Mesendoderm (in vitro differentiated cells): ENCODE results near the gene NRXN3. TPM values are rescaled to one million over a fixed set of nuclear protein-coding genes. Genes with fewer than 3 reads are reported as not detected.

Experiments
- DNase-seq: peaks from one replicate; pipeline ENCODE4 v3.0.0; 2013
- H2AK5ac ChIP-seq: 2 replicates; pipeline ENCODE4 v1.6.1; 2013; ENCODE audit warnings: low read length, inconsistent platforms
- H2BK120ac ChIP-seq: 2 replicates; pipeline ENCODE4 v1.6.1; 2013; ENCODE audit warnings: low read depth, mild to moderate bottlenecking, low read length, moderate library complexity, mixed read lengths
- H2BK15ac ChIP-seq: replicated peaks from 2 replicates; pipeline ENCODE4 v1.6.1; 2013; ENCODE audit warnings: low read depth, mild to moderate bottlenecking, moderate library complexity
- H2BK5ac ChIP-seq: 2 replicates; pipeline ENCODE4 v1.6.1; 2013; ENCODE audit warnings: low read length, inconsistent platforms
- H3K18ac ChIP-seq: 2 replicates; pipeline ENCODE4 v1.6.1; 2013; ENCODE audit warnings: mild to moderate bottlenecking, low read length, mixed read lengths
- H3K23ac ChIP-seq: one replicate; pipeline ENCODE4 v1.6.1; 2013; ENCODE audit warnings: low read length
- H3K27ac ChIP-seq: 2 replicates; pipeline ENCODE4 v1.5.1; 2013; ENCODE audit warnings: low read depth, mild to moderate bottlenecking, inconsistent platforms, low read length, moderate library complexity
- H3K27me3 ChIP-seq: 2 replicates; pipeline ENCODE4 v1.6.1; 2013; ENCODE audit warnings: low read length, control low read depth, mild to moderate bottlenecking, inconsistent platforms; ENCODE audit not compliant: insufficient read depth, poor library complexity
- H3K36me3 ChIP-seq: 2 replicates; pipeline ENCODE4 v1.6.1; 2013; ENCODE audit warnings: low read length, inconsistent platforms; ENCODE audit not compliant: control insufficient read depth, insufficient read depth
- H3K4ac ChIP-seq: one replicate; pipeline ENCODE4 v1.6.1; 2013; ENCODE audit warnings: low read depth, mild to moderate bottlenecking, low read length, moderate library complexity
- H3K4me1 ChIP-seq: 2 replicates; pipeline ENCODE4 v1.6.1; 2013; ENCODE audit warnings: low read depth, low read length, inconsistent platforms; ENCODE audit not compliant: control insufficient read depth
- H3K4me2 ChIP-seq: 2 replicates; pipeline ENCODE4 v1.6.1; 2013; ENCODE audit warnings: low read length
- H3K4me3 ChIP-seq: 2 replicates; pipeline ENCODE4 v1.5.1; 2013; ENCODE audit warnings: mild to moderate bottlenecking, low read length
- H3K56ac ChIP-seq: one replicate; pipeline ENCODE4 v1.6.1; 2013; ENCODE audit warnings: low read length
- H3K79me1 ChIP-seq: 2 replicates; pipeline ENCODE4 v1.6.1; 2013; ENCODE audit warnings: low read length, inconsistent platforms
- H3K79me2 ChIP-seq: 2 replicates; pipeline ENCODE4 v1.6.1; 2013; ENCODE audit warnings: mild to moderate bottlenecking, low read length; ENCODE audit not compliant: control insufficient read depth, insufficient read depth
- H3K9ac ChIP-seq: 2 replicates; pipeline ENCODE4 v1.6.1; 2013; ENCODE audit warnings: low read length, inconsistent platforms
- H4K5ac ChIP-seq: one replicate; pipeline ENCODE4 v1.6.1; 2013; ENCODE audit warnings: low read length
- H4K8ac ChIP-seq: one replicate; pipeline ENCODE4 v1.6.1; 2013; ENCODE audit warnings: low read depth, mild to moderate bottlenecking, control low read depth, low read length, moderate library complexity
- WGBS: extraction: QIAGEN DNeasy Blood & Tissue Kit; methylation state at CpG from one replicate; pipeline ENCODE4 v1.1.7; 2013; ENCODE audit warnings: low lambda C conversion rate, missing lambda C conversion rate; ENCODE audit not compliant: insufficient coverage; ENCODE audit errors: extremely low coverage; 5-methylcytosine and 5-hydroxymethylcytosine counted together
- polyA plus RNA-seq, 2 experiments: library from polyadenylated mRNA; stranded (reverse); fragments of 200-250 nt; gene quantifications; one replicate each; pipeline ENCODE4 v1.2.3, GENCODE V29; 2013

The NRXN3 gene
- polyA plus RNA-seq (2013, experiment 1 of 2), result 1.1 TPM
- 1.2 TPM for polyA plus RNA-seq (2013, experiment 2 of 2)

DNA sequence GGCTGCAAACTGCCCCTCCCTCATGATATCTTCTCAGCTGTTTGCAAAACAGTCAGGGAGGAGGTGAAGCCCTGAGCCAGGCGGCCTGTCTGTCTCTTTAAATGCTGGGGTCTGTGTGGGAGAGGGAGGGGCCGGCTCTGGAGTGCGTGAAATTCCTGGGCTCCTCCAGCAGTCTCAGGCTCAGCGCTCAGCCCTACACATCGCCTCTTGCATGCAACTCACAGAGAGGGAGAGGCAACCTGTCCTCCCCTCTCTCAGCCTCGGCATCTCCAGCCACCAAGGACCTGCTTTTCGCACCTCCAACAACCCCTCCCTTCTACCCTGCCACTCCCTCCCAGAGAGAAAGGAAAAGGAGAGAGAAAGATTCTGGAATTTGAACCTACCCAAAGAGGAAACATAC is at the start of gene NRXN3:
Gene NRXN3, plus strand, starts transcription at position 171 of the 400 bp plus-strand sequence. CDS start 72,721 bp downstream, outside the sequence.
- H3K36me3 ChIP-seq, result no peaks in the 10 kb centered on the region
- DNase-seq, result peak; percentile 92
- no peak within 1 kb of the TSS for H3K4me3 ChIP-seq
- no peak within 1 kb of the TSS for H4K5ac ChIP-seq
- no peak within 1 kb of the TSS for H4K8ac ChIP-seq
- no peaks in the 10 kb centered on the region for H3K79me2 ChIP-seq
- H2BK5ac ChIP-seq, result no peak within 1 kb of the TSS
- WGBS, result no CpG with 5 or more reads among the region's 7 CpGs
- H3K18ac ChIP-seq, result no peak within 1 kb of the TSS
- peak within 1 kb of the TSS; percentile 46 for H3K9ac ChIP-seq
- H2BK120ac ChIP-seq, result no peak within 1 kb of the TSS
- H3K56ac ChIP-seq, result peak within 1 kb of the TSS; percentile 73
- H2AK5ac ChIP-seq, result no peak within 1 kb of the TSS
- no peak within 1 kb of the TSS for H2BK15ac ChIP-seq
- H3K79me1 ChIP-seq, result no peaks in the 10 kb centered on the region
- H3K23ac ChIP-seq, result no peak within 1 kb of the TSS
- peak within 1 kb of the TSS; percentile 54 for H3K4me2 ChIP-seq
- peaks cover 4% of the 10 kb centered on the region for H3K4me1 ChIP-seq
- H3K27ac ChIP-seq, result no peak within 1 kb of the TSS
- no peak within 1 kb of the TSS for H3K4ac ChIP-seq
- no peaks in the 10 kb centered on the region for H3K27me3 ChIP-seq

DNA sequence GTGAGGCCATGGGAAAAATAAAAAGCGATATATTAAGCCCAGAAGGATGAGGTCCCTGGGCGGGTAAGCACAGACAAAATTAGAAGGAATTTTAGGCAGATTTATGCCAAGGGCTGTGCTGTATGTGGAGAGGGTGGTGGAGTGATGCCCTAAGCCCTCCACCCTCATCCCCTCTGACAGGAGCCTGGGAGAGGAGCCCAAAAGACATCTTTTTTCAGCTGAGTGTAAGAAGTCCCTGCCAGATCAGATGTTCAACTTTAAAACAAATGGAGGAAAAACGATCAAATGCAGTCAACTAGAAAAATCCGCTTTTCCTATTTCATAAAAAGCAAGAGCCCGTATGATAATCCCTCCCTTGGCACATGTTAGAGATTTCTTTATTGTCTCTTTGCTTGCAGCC is 47.7 kb upstream of the NRXN3 start:
- Histone ChIP-seq H3K27ac (no peak overlapping the region), H3K4me2 (no peak overlapping the region), H2BK15ac (no peak overlapping the region), H4K5ac (no peak overlapping the region), H3K23ac (no peak overlapping the region), H3K56ac (no peak overlapping the region), H3K79me2 (no peaks in the 10 kb centered on the region), H2BK120ac (no peak overlapping the region), H3K4me1 (no peaks in the 10 kb centered on the region), H3K18ac (no peak overlapping the region), H3K9ac (no peak overlapping the region), H2BK5ac (no peak overlapping the region), H2AK5ac (no peak overlapping the region), H4K8ac (no peak overlapping the region), H3K36me3 (no peaks in the 10 kb centered on the region), H3K79me1 (no peaks in the 10 kb centered on the region), H3K4me3 (no peak overlapping the region), H3K4ac (no peak overlapping the region), H3K27me3 (no peaks in the 10 kb centered on the region)
- DNase-seq, result no peak
- WGBS, result no CpG with 5 or more reads among the region's 5 CpGs

DNA sequence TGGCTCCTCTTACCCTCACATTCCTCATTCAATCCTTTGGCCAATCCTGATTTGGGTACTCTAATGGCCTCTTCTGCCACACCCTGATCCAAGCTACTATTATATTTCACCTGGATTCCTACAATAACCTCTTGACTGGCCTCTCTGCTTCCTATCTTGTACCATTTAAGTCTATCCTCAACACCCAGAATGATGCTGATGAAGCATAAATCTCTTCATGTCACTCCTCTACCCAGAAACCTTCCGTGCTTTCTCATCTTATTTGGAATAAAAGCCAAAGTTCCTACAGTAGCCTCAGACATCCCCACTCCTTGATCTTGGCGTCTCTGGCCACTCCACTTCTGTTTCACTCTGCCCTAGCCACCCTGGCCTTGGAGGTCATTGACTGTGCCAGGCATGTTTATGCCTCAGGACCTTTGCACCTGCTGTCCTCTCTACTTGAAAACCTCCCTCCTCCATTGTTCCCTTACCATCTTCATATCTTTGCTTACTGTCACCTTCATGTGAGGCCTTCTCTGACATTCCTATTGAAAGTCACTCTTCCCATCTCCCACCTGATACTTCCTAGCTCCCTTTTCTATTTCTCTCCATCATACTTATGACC is 46.4 kb upstream of the NRXN3 start:
- no peak overlapping the region for H3K23ac ChIP-seq
- no peak overlapping the region for H2AK5ac ChIP-seq
- H3K56ac ChIP-seq, result no peak overlapping the region
- no peaks in the 10 kb centered on the region for H3K79me1 ChIP-seq
- no peaks in the 10 kb centered on the region for H3K4me1 ChIP-seq
- H4K5ac ChIP-seq, result no peak overlapping the region
- no peak overlapping the region for H3K18ac ChIP-seq
- H3K36me3 ChIP-seq, result no peaks in the 10 kb centered on the region
- no peak overlapping the region for H2BK15ac ChIP-seq
- no CpG with 5 or more reads among the region's 2 CpGs for WGBS
- no peak overlapping the region for H3K4me2 ChIP-seq
- H4K8ac ChIP-seq, result no peak overlapping the region
- no peaks in the 10 kb centered on the region for H3K79me2 ChIP-seq
- no peak overlapping the region for H3K4ac ChIP-seq
- no peak overlapping the region for H3K4me3 ChIP-seq
- no peak for DNase-seq
- H2BK5ac ChIP-seq, result no peak overlapping the region
- H3K9ac ChIP-seq, result no peak overlapping the region
- no peak overlapping the region for H2BK120ac ChIP-seq
- no peak overlapping the region for H3K27ac ChIP-seq
- H3K27me3 ChIP-seq, result no peaks in the 10 kb centered on the region

DNA sequence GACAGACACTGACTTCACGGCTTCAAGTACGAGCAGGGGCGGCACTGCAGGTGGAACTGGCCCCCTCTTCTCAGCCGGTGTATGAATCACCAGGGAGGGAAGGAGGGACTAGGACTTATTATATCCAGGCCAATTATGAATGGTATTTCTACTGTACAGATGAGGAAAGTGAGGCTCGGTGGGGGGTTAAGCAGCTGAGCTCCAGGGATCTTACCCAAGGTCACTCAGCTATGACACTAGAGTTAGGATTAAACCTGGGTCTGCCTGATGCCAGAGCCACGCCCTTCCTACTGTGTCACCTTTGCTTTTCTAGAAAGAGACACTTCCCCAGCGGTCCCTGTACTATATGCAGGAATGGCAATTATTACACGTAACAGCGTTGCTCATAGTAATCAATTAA is 42.2 kb upstream of the NRXN3 start:
- Histone ChIP-seq H3K4me1 (no peaks in the 10 kb centered on the region), H3K79me1 (no peaks in the 10 kb centered on the region), H3K4me3 (no peak overlapping the region), H3K79me2 (no peaks in the 10 kb centered on the region), H4K8ac (no peak overlapping the region), H3K27me3 (no peaks in the 10 kb centered on the region), H4K5ac (no peak overlapping the region), H3K4ac (no peak overlapping the region), H3K18ac (no peak overlapping the region), H2AK5ac (no peak overlapping the region), H3K56ac (no peak overlapping the region), H3K27ac (no peak overlapping the region), H2BK120ac (no peak overlapping the region), H3K36me3 (no peaks in the 10 kb centered on the region), H3K9ac (no peak overlapping the region), H2BK15ac (no peak overlapping the region), H2BK5ac (no peak overlapping the region), H3K4me2 (no peak overlapping the region), H3K23ac (no peak overlapping the region)
- no peak for DNase-seq
- WGBS, result no CpG with 5 or more reads among the region's 9 CpGs

DNA sequence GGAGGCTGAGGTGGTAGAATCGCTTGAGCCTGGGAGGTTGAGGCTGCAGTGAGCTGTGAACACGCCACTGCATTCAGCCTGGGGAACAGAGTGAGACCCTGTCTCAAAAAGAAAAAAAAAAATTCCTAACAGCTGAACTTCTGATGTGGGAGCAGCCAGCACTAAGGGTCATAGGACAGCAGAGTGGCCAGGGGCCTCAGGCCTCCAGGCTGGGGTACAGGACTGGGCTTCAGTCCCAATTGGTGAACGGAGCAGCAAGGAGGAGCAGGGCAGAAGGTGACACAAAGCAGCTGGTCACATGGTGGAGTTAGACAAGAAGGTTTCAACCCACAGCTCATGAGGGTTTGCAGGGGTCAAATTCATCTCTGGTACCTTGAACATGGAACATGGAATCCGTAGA is 40.8 kb upstream of the NRXN3 start:
- DNase-seq, result no peak
- WGBS, result no CpG with 5 or more reads among the region's 4 CpGs
- no peak overlapping the region for H2BK5ac ChIP-seq
- H4K8ac ChIP-seq, result no peak overlapping the region
- H2AK5ac ChIP-seq, result no peak overlapping the region
- no peaks in the 10 kb centered on the region for H3K79me1 ChIP-seq
- H4K5ac ChIP-seq, result no peak overlapping the region
- no peaks in the 10 kb centered on the region for H3K79me2 ChIP-seq
- no peak overlapping the region for H3K27ac ChIP-seq
- no peak overlapping the region for H3K18ac ChIP-seq
- H3K27me3 ChIP-seq, result no peaks in the 10 kb centered on the region
- no peak overlapping the region for H3K56ac ChIP-seq
- no peak overlapping the region for H3K4ac ChIP-seq
- no peak overlapping the region for H2BK120ac ChIP-seq
- no peaks in the 10 kb centered on the region for H3K4me1 ChIP-seq
- H3K23ac ChIP-seq, result no peak overlapping the region
- H3K4me3 ChIP-seq, result no peak overlapping the region
- no peak overlapping the region for H3K4me2 ChIP-seq
- H3K9ac ChIP-seq, result no peak overlapping the region
- H3K36me3 ChIP-seq, result no peaks in the 10 kb centered on the region
- H2BK15ac ChIP-seq, result no peak overlapping the region

DNA sequence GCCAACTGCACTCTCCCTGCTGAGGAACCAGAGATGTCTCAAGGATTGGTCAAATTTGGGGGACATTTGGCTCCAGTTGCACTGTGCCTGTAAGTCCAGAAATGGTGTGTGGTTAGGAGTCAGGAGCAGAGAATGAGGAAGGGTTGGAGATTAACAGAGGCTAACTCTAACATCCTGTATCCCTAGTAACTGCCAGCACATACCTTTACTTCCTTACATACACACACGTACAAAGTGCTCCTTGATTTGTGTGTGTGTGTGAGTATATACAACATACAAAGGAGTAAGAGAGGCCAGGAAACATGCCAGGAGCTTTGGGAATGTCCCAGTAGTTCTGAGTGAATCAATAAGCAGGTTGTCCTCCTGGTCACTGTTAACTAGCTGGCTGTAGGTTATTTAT is 39.8 kb upstream of the NRXN3 start:
- no peak overlapping the region for H3K23ac ChIP-seq
- H3K79me2 ChIP-seq, result no peaks in the 10 kb centered on the region
- H3K4me3 ChIP-seq, result no peak overlapping the region
- no peaks in the 10 kb centered on the region for H3K27me3 ChIP-seq
- H3K4me1 ChIP-seq, result no peaks in the 10 kb centered on the region
- H3K18ac ChIP-seq, result no peak overlapping the region
- no peak overlapping the region for H3K4ac ChIP-seq
- no peak overlapping the region for H3K9ac ChIP-seq
- no peak overlapping the region for H2BK120ac ChIP-seq
- H2AK5ac ChIP-seq, result no peak overlapping the region
- H4K8ac ChIP-seq, result no peak overlapping the region
- H3K79me1 ChIP-seq, result no peaks in the 10 kb centered on the region
- no peak overlapping the region for H3K27ac ChIP-seq
- no peak overlapping the region for H3K4me2 ChIP-seq
- DNase-seq, result no peak
- H2BK15ac ChIP-seq, result no peak overlapping the region
- H2BK5ac ChIP-seq, result no peak overlapping the region
- no CpG with 5 or more reads among the region's 1 CpG for WGBS
- no peak overlapping the region for H3K56ac ChIP-seq
- H3K36me3 ChIP-seq, result no peaks in the 10 kb centered on the region
- no peak overlapping the region for H4K5ac ChIP-seq
